KMS-11 (cell line): Measurements from ENCODE around the gene SPON2.

Source experiments
- H2AFZ ChIP-seq: fragments of 200-600 bp; sonication (generic); 2 replicates; pipeline ENCODE4 v1.6.1; 2016; ENCODE audit warnings: antibody characterized with exemption, mixed run types, low read depth
- H3K27ac ChIP-seq: fragments of 200-600 bp; sonication (generic); 2 replicates; pipeline ENCODE4 v1.6.1; 2016; ENCODE audit warnings: mild to moderate bottlenecking, mixed run types
- H3K27me3 ChIP-seq: fragments of 200-600 bp; sonication (generic); 2 replicates; pipeline ENCODE4 v1.6.1; 2017; ENCODE audit warnings: mild to moderate bottlenecking, low read depth, mixed run types, moderate library complexity; ENCODE audit not compliant: insufficient read depth
- H3K36me3 ChIP-seq: fragments of 200-600 bp; sonication (generic); 2 replicates; pipeline ENCODE4 v1.6.1; 2017; ENCODE audit warnings: mild to moderate bottlenecking, mixed run types; ENCODE audit not compliant: insufficient read depth
- H3K4me1 ChIP-seq: fragments of 200-600 bp; sonication (generic); 2 replicates; pipeline ENCODE4 v1.6.1; 2016; ENCODE audit warnings: mild to moderate bottlenecking, low read depth, mixed run types; ENCODE audit not compliant: poor library complexity, severe bottlenecking
- H3K4me2 ChIP-seq: fragments of 200-600 bp; sonication (generic); 2 replicates; pipeline ENCODE4 v1.7.0; 2016; ENCODE audit warnings: mild to moderate bottlenecking, mixed run types
- H3K4me3 ChIP-seq: fragments of 200-600 bp; sonication (generic); IDR thresholded peaks from 2 replicates; pipeline ENCODE4 v1.6.1; 2017; ENCODE audit warnings: low read depth, low read length, mixed read lengths; ENCODE audit not compliant: insufficient read depth
- H3K79me2 ChIP-seq: fragments of 200-600 bp; sonication (generic); 2 replicates; pipeline ENCODE4 v1.6.1; 2016; ENCODE audit warnings: low read depth, mixed run types; ENCODE audit not compliant: insufficient read depth
- H3K9ac ChIP-seq: fragments of 200-600 bp; sonication (generic); 2 replicates; pipeline ENCODE4 v1.6.1; 2016; ENCODE audit warnings: mild to moderate bottlenecking, mixed run types
- H4K20me1 ChIP-seq: fragments of 200-600 bp; sonication (generic); 2 replicates; pipeline ENCODE4 v1.6.1; 2016; ENCODE audit warnings: mild to moderate bottlenecking, mixed run types; ENCODE audit not compliant: insufficient read depth
- CTCF ChIP-seq: fragments of 200-600 bp; sonication (generic); conservative IDR thresholded peaks from 2 replicates; pipeline ENCODE4 v1.6.1; 2017; ENCODE audit warnings: low read depth, mild to moderate bottlenecking, antibody characterized with exemption, low read length, moderate library complexity, mixed read lengths

SPON2 gene

GRCh38 chr4:1207603-1208265, 35.4 kb upstream of the SPON2 start:
- Histone ChIP-seq H3K36me3 (no peaks in the 10 kb centered on the region), H3K27me3 (no peaks in the 10 kb centered on the region), H3K27ac (no peak overlapping the region), H3K4me2 (no peak overlapping the region), H3K79me2 (no peaks in the 10 kb centered on the region), H2AFZ (no peak overlapping the region), H3K9ac (no peak overlapping the region), H3K4me3 (no peak overlapping the region), H3K4me1 (peaks cover 19% of the 10 kb centered on the region), H4K20me1 (no peaks in the 10 kb centered on the region)
- no peak for TF ChIP-seq CTCF

GRCh38 chr4:1207157-1207470, 34.7 kb upstream of the SPON2 start:
- H3K4me2 ChIP-seq = no peak overlapping the region
- no peaks in the 10 kb centered on the region for H3K36me3 ChIP-seq
- H3K27me3 ChIP-seq = no peaks in the 10 kb centered on the region
- H3K27ac ChIP-seq = no peak overlapping the region
- peaks cover 25% of the 10 kb centered on the region for H3K4me1 ChIP-seq
- no peak overlapping the region for H3K4me3 ChIP-seq
- no peak for TF ChIP-seq CTCF
- no peaks in the 10 kb centered on the region for H4K20me1 ChIP-seq
- H3K79me2 ChIP-seq = no peaks in the 10 kb centered on the region
- H3K9ac ChIP-seq = no peak overlapping the region
- no peak overlapping the region for H2AFZ ChIP-seq

DNA sequence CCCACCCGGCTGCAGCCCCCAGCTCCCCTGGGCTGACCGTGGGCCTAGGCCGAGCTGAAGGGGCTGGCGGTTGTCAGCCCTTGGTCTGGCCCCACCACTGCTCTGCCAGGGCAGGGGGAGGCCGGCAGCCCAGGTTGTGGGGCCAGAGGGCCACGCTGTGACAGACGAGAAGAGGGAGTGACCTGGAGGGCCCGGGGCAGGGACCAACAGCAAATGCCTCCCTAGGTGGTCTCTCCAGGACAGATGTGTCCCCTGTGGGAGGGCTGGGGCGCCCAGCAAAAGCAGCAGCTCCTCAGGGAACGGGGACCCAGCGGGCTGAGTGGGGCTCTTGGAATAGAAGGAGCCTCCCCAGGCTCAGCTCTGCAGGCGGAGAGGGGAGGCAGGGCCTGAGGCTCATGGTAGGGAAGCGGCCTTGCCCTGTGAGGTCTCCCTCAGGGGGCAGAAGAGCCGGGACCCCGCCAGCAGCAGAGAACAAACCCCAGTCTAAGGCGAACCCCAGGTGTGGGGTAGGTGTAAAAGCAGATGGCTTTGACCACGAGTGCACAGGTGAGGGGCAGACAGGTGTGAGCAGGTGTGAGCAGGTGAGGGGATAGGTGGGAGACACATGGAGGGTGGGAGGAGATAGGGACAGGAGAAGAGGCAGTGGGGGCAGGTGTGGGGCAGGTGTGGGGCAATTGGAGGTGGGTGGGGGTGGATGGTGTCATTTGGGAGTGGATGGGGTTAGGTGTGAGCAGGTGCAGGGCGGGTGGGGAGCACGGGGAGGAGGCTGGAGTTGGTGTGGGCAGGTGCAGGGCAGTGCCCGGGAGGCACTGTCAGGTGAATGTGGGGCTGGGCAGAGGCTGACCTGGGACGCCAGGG, 34.1 kb upstream of the SPON2 start:
- H3K4me2 ChIP-seq = no peak overlapping the region
- peaks cover 31% of the 10 kb centered on the region for H3K4me1 ChIP-seq
- H3K27me3 ChIP-seq = no peaks in the 10 kb centered on the region
- H3K79me2 ChIP-seq = no peaks in the 10 kb centered on the region
- no peak for TF ChIP-seq CTCF
- H4K20me1 ChIP-seq = no peaks in the 10 kb centered on the region
- H2AFZ ChIP-seq = no peak overlapping the region
- no peak overlapping the region for H3K4me3 ChIP-seq
- no peaks in the 10 kb centered on the region for H3K36me3 ChIP-seq
- no peak overlapping the region for H3K27ac ChIP-seq
- no peak overlapping the region for H3K9ac ChIP-seq

GRCh38 chr4:1205586-1206298, 33.4 kb upstream of the SPON2 start:
- Histone ChIP-seq H3K27me3 (no peaks in the 10 kb centered on the region), H3K4me3 (no peak overlapping the region), H3K4me1 (peaks cover 33% of the 10 kb centered on the region), H2AFZ (no peak overlapping the region), H4K20me1 (no peaks in the 10 kb centered on the region), H3K27ac (no peak overlapping the region), H3K4me2 (no peak overlapping the region), H3K36me3 (no peaks in the 10 kb centered on the region), H3K79me2 (no peaks in the 10 kb centered on the region), H3K9ac (no peak overlapping the region)
- TF ChIP-seq CTCF = no peak
